Measurements from ENCODE around the gene PRKN.

Gene PRKN

DNA sequence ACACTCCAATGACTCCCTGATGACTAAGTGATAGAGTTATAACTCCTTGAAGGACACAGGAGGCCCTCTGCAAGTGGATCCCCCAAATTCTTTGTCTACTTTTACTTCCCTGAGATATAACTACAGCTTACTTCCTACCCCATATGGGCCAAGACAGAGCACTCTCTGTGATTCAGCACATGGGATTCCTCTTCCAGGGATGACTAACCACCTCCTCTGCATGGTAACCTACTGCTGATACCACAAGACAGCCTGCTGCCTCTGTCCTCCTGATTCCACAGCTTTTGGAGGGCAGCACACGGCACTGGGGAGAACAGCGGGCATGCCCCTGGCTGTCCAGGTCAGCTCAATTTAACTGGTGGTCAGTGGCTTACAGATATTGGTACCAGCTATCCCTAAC lies 778.0 kb downstream of the PRKN start:
- TF ChIP-seq POU6F1 (CRISPR knock-in tag; IDR thresholded peaks at IDR 0.05; ENCODE audit: borderline replicate concordance, low read depth) (no peak), TCF4 (CRISPR knock-in tag; IDR thresholded peaks at IDR 0.05; ENCODE audit: borderline replicate concordance) (no peak), ESRRG (CRISPR knock-in tag; IDR thresholded peaks at IDR 0.05) (no peak), SNAI2 (CRISPR knock-in tag; IDR thresholded peaks at IDR 0.05) (no peak), ZFP30 (CRISPR knock-in tag; IDR thresholded peaks at IDR 0.05) (no peak), PPARA (CRISPR knock-in tag; IDR thresholded peaks at IDR 0.05; ENCODE audit: borderline replicate concordance) (no peak), CSDC2 (CRISPR knock-in tag; IDR thresholded peaks at IDR 0.05) (no peak), ZC3H10 (CRISPR knock-in tag; IDR thresholded peaks at IDR 0.05) (no peak), TOX (CRISPR knock-in tag; IDR thresholded peaks at IDR 0.05; ENCODE audit: borderline replicate concordance) (no peak), CREB5 (CRISPR knock-in tag; IDR thresholded peaks at IDR 0.05; ENCODE audit: low read depth) (no peak), ZFP3 (CRISPR knock-in tag; IDR thresholded peaks at IDR 0.05) (no peak), ARNTL (CRISPR knock-in tag; IDR thresholded peaks at IDR 0.05; ENCODE audit: borderline replicate concordance, low read depth) (no peak), ISL1 (CRISPR knock-in tag; IDR thresholded peaks at IDR 0.05) (no peak), ZNF565 (CRISPR knock-in tag; conservative IDR thresholded peaks at IDR 0.05; ENCODE audit: low read depth) (no peak), OSR1 (CRISPR knock-in tag; IDR thresholded peaks at IDR 0.05) (no peak), ZNF70 (CRISPR knock-in tag; IDR thresholded peaks at IDR 0.05) (no peak), GLIS3 (CRISPR knock-in tag; IDR thresholded peaks at IDR 0.05) (no peak), ZNF8 (CRISPR knock-in tag; IDR thresholded peaks at IDR 0.05) (no peak)
- TF ChIP-seq, protein P1, sequence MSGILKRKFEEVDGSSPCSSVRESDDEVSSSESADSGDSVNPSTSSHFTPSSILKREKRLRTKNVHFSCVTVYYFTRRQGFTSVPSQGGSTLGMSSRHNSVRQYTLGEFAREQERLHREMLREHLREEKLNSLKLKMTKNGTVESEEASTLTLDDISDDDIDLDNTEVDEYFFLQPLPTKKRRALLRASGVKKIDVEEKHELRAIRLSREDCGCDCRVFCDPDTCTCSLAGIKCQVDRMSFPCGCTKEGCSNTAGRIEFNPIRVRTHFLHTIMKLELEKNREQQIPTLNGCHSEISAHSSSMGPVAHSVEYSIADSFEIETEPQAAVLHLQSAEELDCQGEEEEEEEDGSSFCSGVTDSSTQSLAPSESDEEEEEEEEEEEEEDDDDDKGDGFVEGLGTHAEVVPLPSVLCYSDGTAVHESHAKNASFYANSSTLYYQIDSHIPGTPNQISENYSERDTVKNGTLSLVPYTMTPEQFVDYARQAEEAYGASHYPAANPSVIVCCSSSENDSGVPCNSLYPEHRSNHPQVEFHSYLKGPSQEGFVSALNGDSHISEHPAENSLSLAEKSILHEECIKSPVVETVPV (CRISPR knock-in tag; IDR thresholded peaks at IDR 0.05): no peak
- TF ChIP-seq, protein P2, sequence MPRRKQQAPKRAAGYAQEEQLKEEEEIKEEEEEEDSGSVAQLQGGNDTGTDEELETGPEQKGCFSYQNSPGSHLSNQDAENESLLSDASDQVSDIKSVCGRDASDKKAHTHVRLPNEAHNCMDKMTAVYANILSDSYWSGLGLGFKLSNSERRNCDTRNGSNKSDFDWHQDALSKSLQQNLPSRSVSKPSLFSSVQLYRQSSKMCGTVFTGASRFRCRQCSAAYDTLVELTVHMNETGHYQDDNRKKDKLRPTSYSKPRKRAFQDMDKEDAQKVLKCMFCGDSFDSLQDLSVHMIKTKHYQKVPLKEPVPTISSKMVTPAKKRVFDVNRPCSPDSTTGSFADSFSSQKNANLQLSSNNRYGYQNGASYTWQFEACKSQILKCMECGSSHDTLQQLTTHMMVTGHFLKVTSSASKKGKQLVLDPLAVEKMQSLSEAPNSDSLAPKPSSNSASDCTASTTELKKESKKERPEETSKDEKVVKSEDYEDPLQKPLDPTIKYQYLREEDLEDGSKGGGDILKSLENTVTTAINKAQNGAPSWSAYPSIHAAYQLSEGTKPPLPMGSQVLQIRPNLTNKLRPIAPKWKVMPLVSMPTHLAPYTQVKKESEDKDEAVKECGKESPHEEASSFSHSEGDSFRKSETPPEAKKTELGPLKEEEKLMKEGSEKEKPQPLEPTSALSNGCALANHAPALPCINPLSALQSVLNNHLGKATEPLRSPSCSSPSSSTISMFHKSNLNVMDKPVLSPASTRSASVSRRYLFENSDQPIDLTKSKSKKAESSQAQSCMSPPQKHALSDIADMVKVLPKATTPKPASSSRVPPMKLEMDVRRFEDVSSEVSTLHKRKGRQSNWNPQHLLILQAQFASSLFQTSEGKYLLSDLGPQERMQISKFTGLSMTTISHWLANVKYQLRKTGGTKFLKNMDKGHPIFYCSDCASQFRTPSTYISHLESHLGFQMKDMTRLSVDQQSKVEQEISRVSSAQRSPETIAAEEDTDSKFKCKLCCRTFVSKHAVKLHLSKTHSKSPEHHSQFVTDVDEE (CRISPR knock-in tag; IDR thresholded peaks at IDR 0.05): no peak
- ATAC-seq: no peak

GRCh38 chr6:161948462-161948861 lies 779.1 kb downstream of the PRKN start:
- no peak for TF ChIP-seq ARNTL (CRISPR knock-in tag; IDR thresholded peaks at IDR 0.05; ENCODE audit: borderline replicate concordance, low read depth)
- no peak for TF ChIP-seq SNAI2 (CRISPR knock-in tag; IDR thresholded peaks at IDR 0.05)
- no peak for TF ChIP-seq ZNF565 (CRISPR knock-in tag; conservative IDR thresholded peaks at IDR 0.05; ENCODE audit: low read depth)
- no peak for TF ChIP-seq GLIS3 (CRISPR knock-in tag; IDR thresholded peaks at IDR 0.05)
- no peak for TF ChIP-seq TOX (CRISPR knock-in tag; IDR thresholded peaks at IDR 0.05; ENCODE audit: borderline replicate concordance)
- TF ChIP-seq, protein P1 (CRISPR knock-in tag; IDR thresholded peaks at IDR 0.05): no peak
- TF ChIP-seq ISL1 (CRISPR knock-in tag; IDR thresholded peaks at IDR 0.05): no peak
- no peak for ATAC-seq

DNA sequence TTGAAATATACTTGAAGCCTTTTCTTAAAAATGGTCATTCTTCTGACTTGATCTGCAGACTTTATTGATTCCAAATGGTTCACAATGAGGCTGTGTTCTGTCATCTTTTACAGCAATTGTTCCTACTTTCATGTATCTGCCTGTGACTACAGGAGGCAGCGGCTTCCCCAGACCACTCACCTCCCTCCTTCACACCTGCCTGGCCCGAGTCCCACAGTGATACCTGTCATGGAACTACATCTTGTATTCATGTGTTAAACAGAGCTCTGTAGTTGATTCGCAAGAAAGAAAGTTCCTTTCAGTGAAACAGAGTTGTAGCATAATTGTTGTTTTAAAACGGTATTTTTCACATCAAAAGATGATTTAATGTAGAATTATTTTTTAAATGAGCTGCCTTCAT lies 780.2 kb downstream of the PRKN start:
- ATAC-seq: no peak
- TF ChIP-seq TOX (CRISPR knock-in tag; IDR thresholded peaks at IDR 0.05; ENCODE audit: borderline replicate concordance) (no peak), ZC3H10 (CRISPR knock-in tag; IDR thresholded peaks at IDR 0.05) (no peak), GLIS3 (CRISPR knock-in tag; IDR thresholded peaks at IDR 0.05) (no peak), OSR1 (CRISPR knock-in tag; IDR thresholded peaks at IDR 0.05) (no peak)
- TF ChIP-seq, protein P2 (CRISPR knock-in tag; IDR thresholded peaks at IDR 0.05): no peak

All from SK-N-SH treated with all-trans-retinoic acid at 6 μM for 48 hours (cell line).